Endothelial cell of umbilical vein (primary cell): ENCODE measurements around the gene ARHGAP42.

Experiments used
- MYC ChIP-seq: IDR thresholded peaks from one replicate; pipeline ENCODE4 v1.6.1; 2011; ENCODE audit warnings: mild to moderate bottlenecking, low read depth, low read length
- POLR2A ChIP-seq: IDR thresholded peaks from 2 replicates; pipeline ENCODE4 v1.6.1; 2012; ENCODE audit warnings: low read depth, mild to moderate bottlenecking, control low read depth, low read length
- TF ChIP-seq, protein P1 (sequence below), 2 donors: IDR thresholded peaks; 1 replicate in 1 of 2; 2 replicates in 1 of 2; pipeline ENCODE4 v1.5.1; 2011; ENCODE audit warnings: low read length in 2 of 2, mild to moderate bottlenecking in 2 of 2, moderate library complexity in 2 of 2, control low read depth in 1 of 2, inconsistent platforms in 1 of 2, low read depth in 1 of 2; ENCODE audit not compliant: insufficient read depth in 1 of 2; ENCODE audit errors: extremely low read depth in 1 of 2

- TF ChIP-seq, protein P1, sequence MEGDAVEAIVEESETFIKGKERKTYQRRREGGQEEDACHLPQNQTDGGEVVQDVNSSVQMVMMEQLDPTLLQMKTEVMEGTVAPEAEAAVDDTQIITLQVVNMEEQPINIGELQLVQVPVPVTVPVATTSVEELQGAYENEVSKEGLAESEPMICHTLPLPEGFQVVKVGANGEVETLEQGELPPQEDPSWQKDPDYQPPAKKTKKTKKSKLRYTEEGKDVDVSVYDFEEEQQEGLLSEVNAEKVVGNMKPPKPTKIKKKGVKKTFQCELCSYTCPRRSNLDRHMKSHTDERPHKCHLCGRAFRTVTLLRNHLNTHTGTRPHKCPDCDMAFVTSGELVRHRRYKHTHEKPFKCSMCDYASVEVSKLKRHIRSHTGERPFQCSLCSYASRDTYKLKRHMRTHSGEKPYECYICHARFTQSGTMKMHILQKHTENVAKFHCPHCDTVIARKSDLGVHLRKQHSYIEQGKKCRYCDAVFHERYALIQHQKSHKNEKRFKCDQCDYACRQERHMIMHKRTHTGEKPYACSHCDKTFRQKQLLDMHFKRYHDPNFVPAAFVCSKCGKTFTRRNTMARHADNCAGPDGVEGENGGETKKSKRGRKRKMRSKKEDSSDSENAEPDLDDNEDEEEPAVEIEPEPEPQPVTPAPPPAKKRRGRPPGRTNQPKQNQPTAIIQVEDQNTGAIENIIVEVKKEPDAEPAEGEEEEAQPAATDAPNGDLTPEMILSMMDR (IDR thresholded peaks at IDR 0.05; ENCODE audit: extremely low read depth in 1 of 2, insufficient read depth in 1 of 2, low read depth in 1 of 2, low read length in 2 of 2): no peak
- TF ChIP-seq POLR2A (no peak), MYC (no peak)
These were observed 49.4 kb upstream of the ARHGAP42 start for GRCh38 chr11:100637706-100638105.
